HCT116 (cell line): Measurements from ENCODE around the gene DHPS.

ENCODE experiments used
- CTCF ChIP-seq, 3 experiments: fragments of 200-600 bp in 1 of 3; sonication (generic) in 1 of 3; IDR thresholded peaks in 2 of 3; conservative IDR thresholded peaks in 1 of 3; 2 replicates each; pipeline ENCODE4 v1.5.1; 2012 to 2017; ENCODE audit warnings: low read depth in 2 of 3, low read length in 2 of 3, antibody characterized with exemption in 1 of 3, borderline replicate concordance in 1 of 3, control low read depth in 1 of 3, mild to moderate bottlenecking in 1 of 3, mixed read lengths in 1 of 3, mixed run types in 1 of 3, moderate library complexity in 1 of 3; ENCODE audit not compliant: insufficient read depth in 1 of 3
- EGR1 ChIP-seq: IDR thresholded peaks from 2 replicates; pipeline ENCODE4 v1.6.1; 2012; ENCODE audit warnings: low read depth
- ELF1 ChIP-seq: IDR thresholded peaks from 2 replicates; pipeline ENCODE4 v1.6.1; 2012; ENCODE audit warnings: low read depth, borderline replicate concordance
- EZH2 ChIP-seq: fragments of 200-600 bp; sonication (generic); IDR thresholded peaks from 2 replicates; pipeline ENCODE4 v1.6.1; 2017; ENCODE audit warnings: antibody characterized with exemption, mixed run types
- EZH2phosphoT487 ChIP-seq: fragments of 200-600 bp; IDR thresholded peaks from 2 replicates; pipeline ENCODE4 v1.6.1; 2018; ENCODE audit warnings: antibody characterized with exemption, borderline replicate concordance
- MAX ChIP-seq: IDR thresholded peaks from 2 replicates; pipeline ENCODE4 v1.6.1; 2012
- POLR2A ChIP-seq: IDR thresholded peaks from 2 replicates; pipeline ENCODE4 v1.7.0; 2011; ENCODE audit warnings: borderline replicate concordance; ENCODE audit not compliant: insufficient read depth, insufficient read length; ENCODE audit errors: extremely low read depth
- POLR2AphosphoS5 ChIP-seq: IDR thresholded peaks from 2 replicates; pipeline ENCODE4 v1.6.1; 2011; ENCODE audit warnings: mild to moderate bottlenecking, low read depth, low read length, moderate library complexity
- REST ChIP-seq: IDR thresholded peaks from 2 replicates; pipeline ENCODE4 v1.6.1; 2012; ENCODE audit warnings: low read depth
- SIN3A ChIP-seq: IDR thresholded peaks from 2 replicates; pipeline ENCODE4 v1.6.1; 2012; ENCODE audit warnings: low read depth
- SP1 ChIP-seq: IDR thresholded peaks from 2 replicates; pipeline ENCODE4 v1.6.1; 2012; ENCODE audit warnings: low read depth
- SRF ChIP-seq: IDR thresholded peaks from 2 replicates; pipeline ENCODE4 v1.6.1; 2012; ENCODE audit warnings: low read depth
- TCF7L2 ChIP-seq: IDR thresholded peaks from 2 replicates; pipeline ENCODE4 v1.7.0; 2011; ENCODE audit warnings: borderline replicate concordance, inconsistent platforms; ENCODE audit not compliant: insufficient read depth, insufficient read length; ENCODE audit errors: extremely low read depth
- ZNF274 ChIP-seq: fragments of 200-500 bp; sonication (Bioruptor generic); IDR thresholded peaks from 2 replicates; pipeline ENCODE4 v1.6.1; 2014; ENCODE audit warnings: mild to moderate bottlenecking, low read depth, low read length, inconsistent platforms

GRCh38 chr19:12726988-12727316 is 45.3 kb upstream of the DHPS start:
- TF ChIP-seq REST (no peak), TCF7L2 (no peak), ELF1 (no peak), EZH2phosphoT487 (no peak), CTCF (IDR thresholded peaks at IDR 0.05 in 2 of 3, conservative IDR thresholded peaks at IDR 0.05 in 1 of 3; ENCODE audit: borderline replicate concordance in 1 of 3, insufficient read depth in 1 of 3, low read depth in 2 of 3, low read length in 2 of 3) (no peak), POLR2A (no peak), SIN3A (no peak), POLR2AphosphoS5 (no peak), EZH2 (no peak), EGR1 (no peak), SP1 (no peak), ZNF274 (no peak), MAX (no peak), SRF (no peak)
